SJSA1 (cell line): ENCODE data around the gene HEXIM2. TPM values are rescaled to one million over a fixed set of nuclear protein-coding genes. Genes with fewer than 3 reads are reported as not detected.
"Not testable (repeated sequence)": the region's sequence is repeated elsewhere in the genome, so short reads cannot be mapped to it uniquely, and the experiment has no call there.

Source experiments
- DNase-seq, 2 experiments: peaks; one replicate each; pipeline ENCODE4 v3.0.0-alpha.2; 2015 to 2020; ENCODE audit warnings: low spot score in 2 of 2, low read depth in 1 of 2
- H3K27ac ChIP-seq: fragments of 250-450 bp; sonication (Bioruptor Pico); 2 replicates; pipeline ENCODE4 v1.5.1; 2020; ENCODE audit warnings: mild to moderate bottlenecking, moderate library complexity
- H3K27me3 ChIP-seq: fragments of 250-450 bp; sonication (Bioruptor Pico); replicated peaks from 2 replicates; pipeline ENCODE4 v1.5.1; 2020; ENCODE audit warnings: mild to moderate bottlenecking, moderate library complexity
- H3K36me3 ChIP-seq: fragments of 250-450 bp; sonication (Bioruptor Pico); 2 replicates; pipeline ENCODE4 v1.5.1; 2020; ENCODE audit warnings: mild to moderate bottlenecking
- H3K4me1 ChIP-seq: fragments of 250-450 bp; sonication (Bioruptor Pico); replicated peaks from 2 replicates; pipeline ENCODE4 v1.6.1; 2021; ENCODE audit warnings: mild to moderate bottlenecking
- H3K4me3 ChIP-seq: fragments of 250-450 bp; sonication (Bioruptor Pico); 2 replicates; pipeline ENCODE4 v1.5.1; 2020; ENCODE audit warnings: mild to moderate bottlenecking
- H3K9me3 ChIP-seq: fragments of 250-450 bp; sonication (Bioruptor Pico); replicated peaks from 2 replicates; pipeline ENCODE4 v1.5.1; 2020; ENCODE audit warnings: mild to moderate bottlenecking
- total RNA-seq: library from RNA; depleted of rRNA; stranded (reverse); fragments of >200 nt; shearing (Covaris generic); gene quantifications from 2 replicates; pipeline ENCODE4 v1.2.3, GENCODE V29; 2014

The HEXIM2 gene
- total RNA-seq, 1 experiment from 2014 or later: 8.0 TPM

DNA sequence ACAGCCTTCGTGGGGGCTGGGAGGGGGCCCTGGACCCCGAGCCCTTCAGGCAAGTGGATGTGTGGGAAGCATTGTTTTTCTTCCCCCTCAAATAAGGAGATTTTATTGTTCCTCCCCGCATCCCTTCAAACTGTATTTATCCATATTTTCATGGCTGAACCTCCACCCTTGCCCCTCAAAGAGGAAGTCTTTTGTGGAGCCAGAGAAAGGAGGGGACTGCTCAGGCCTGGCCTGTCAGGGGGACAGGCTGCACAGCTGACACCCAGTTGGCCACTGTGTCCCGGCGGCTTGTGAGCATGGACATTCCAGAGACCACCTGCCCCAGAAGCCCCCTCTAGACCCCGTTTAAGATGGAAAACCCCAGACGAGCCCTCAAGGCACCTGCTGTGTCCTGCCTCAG lies 15.9 kb downstream of the HEXIM2 start:
- no peak overlapping the region for H3K4me3 ChIP-seq
- no peaks in the 10 kb centered on the region for H3K9me3 ChIP-seq
- H3K27ac ChIP-seq: no peak overlapping the region
- H3K36me3 ChIP-seq: no peaks in the 10 kb centered on the region; the same call in 1 of the 2 replicates
- H3K4me1 ChIP-seq: peaks cover 11% of the 10 kb centered on the region
- no peaks in the 10 kb centered on the region for H3K27me3 ChIP-seq
- no peak for DNase-seq

DNA sequence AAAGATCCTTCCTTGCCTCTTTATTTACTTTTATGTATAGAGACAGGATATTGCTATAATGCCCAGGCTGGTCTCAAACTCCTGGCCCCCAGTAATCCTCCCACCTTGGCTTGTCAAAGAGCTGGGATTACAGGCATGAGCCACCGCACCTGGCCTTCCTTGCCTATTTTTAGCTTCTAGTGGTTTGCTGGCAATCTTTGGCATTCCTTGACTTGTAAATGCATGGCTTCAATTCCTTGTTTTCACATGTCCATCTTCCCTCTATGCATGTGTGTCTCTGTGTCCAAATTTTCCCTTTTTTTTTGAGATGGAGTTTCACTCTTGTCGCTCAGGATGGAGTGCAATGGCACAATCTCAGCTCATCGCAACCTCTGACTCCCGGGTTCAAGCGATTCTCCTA lies 22.5 kb downstream of the HEXIM2 start:
- Histone ChIP-seq H3K27me3 (peaks cover 3% of the 10 kb centered on the region; the same call in 1 of the 2 replicates), H3K4me1 (no peaks in the 10 kb centered on the region), H3K36me3 (no peaks in the 10 kb centered on the region), H3K4me3 (no peak overlapping the region), H3K9me3 (no peaks in the 10 kb centered on the region), H3K27ac (no peak overlapping the region)
- DNase-seq: no peak

DNA sequence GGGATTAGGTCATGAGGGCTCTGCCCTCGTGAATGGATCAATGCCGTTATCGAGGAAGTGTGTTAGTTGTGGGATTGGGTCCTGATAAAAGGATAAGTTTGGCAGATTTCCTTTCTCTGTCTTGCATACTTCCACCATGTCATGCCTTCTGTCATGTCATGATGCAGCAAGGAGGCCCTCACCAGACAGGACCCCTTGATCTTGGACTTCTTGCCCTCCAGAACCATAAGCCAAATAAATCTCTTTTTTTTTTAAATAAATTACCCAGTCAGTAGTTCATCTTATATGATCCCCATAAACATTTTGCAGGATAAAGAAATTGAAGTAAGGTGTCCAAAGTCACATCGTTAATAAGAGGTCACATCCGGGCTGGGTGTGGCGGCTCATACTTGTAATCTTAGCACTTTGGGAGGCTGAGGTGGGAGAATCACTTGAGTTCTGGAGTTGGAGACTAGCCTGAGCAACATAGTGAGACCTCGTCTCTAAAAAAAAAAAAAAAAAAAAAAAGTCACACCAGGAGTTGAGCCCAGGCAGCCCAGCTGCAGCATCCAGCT lies 25.2 kb downstream of the HEXIM2 start:
- peaks cover 4% of the 10 kb centered on the region; the same call in 1 of the 2 replicates for H3K27me3 ChIP-seq
- no peaks in the 10 kb centered on the region for H3K9me3 ChIP-seq
- H3K4me3 ChIP-seq: no peak overlapping the region
- no peaks in the 10 kb centered on the region for H3K4me1 ChIP-seq
- no peaks in the 10 kb centered on the region for H3K36me3 ChIP-seq
- no peak overlapping the region for H3K27ac ChIP-seq
- DNase-seq: no peak

DNA sequence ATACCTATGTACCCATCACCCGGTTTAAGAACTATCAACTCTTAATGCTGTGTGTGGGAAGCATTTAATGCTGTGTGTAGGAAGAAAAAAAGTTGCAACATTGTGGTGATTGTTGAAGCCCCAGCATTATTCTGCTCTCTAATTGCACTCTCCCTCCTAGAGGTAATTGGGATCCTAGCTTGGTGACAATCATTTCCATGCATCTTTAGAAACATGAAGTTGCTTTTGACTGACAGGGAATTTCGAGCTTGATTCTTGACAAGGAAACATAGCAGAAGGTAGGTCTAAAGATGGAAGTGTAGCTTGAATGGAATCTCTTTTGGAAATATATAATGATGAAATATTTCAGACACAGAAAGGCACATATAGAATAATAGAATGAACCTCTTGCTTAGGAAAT lies 27.3 kb downstream of the HEXIM2 start:
- Histone ChIP-seq H3K9me3 (no peaks in the 10 kb centered on the region), H3K27me3 (peaks cover 4% of the 10 kb centered on the region; the same call in 1 of the 2 replicates), H3K36me3 (no peaks in the 10 kb centered on the region), H3K27ac (no peak overlapping the region), H3K4me3 (no peak overlapping the region), H3K4me1 (no peaks in the 10 kb centered on the region)
- no peak for DNase-seq

DNA sequence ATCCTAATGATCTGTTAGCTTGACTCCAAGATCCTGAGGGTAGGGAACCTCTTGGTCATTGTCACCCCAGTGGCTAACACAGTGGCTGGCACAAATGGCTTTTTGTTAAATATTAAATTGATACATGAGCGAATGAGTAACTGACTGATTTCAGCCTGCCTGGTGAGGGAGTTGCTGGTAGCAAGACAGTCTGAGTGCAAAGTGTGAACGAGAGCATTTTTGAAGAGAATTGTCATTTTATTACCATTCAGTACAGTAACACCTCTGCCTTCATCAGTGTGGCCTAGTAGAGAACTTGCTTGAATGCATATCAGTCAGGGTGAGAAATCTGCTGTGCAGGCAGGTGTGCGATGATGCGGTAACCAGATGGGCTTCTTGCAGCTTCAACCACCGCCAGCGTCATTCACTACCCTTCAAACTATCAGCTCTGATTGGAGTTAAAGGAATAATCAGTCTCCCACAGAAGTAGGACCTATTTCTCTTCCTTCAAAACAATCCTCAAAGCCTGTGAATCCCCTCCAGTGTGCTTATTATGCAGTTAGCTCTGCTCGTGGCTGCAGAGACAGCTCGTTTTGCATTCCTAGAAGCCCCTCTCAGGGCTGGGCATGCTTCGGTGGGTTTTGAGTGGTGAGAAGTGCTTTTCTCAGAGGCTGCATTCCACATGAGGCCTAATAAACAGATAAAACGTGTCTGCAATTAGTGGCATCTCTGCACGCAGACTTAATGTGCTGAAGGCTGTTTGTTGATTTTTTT lies 29.0 kb downstream of the HEXIM2 start:
- Histone ChIP-seq H3K4me1 (no peaks in the 10 kb centered on the region), H3K4me3 (no peak overlapping the region), H3K9me3 (no peaks in the 10 kb centered on the region), H3K27ac (no peak overlapping the region), H3K27me3 (peaks cover 4% of the 10 kb centered on the region; the same call in 1 of the 2 replicates), H3K36me3 (no peaks in the 10 kb centered on the region)
- DNase-seq: no peak

DNA sequence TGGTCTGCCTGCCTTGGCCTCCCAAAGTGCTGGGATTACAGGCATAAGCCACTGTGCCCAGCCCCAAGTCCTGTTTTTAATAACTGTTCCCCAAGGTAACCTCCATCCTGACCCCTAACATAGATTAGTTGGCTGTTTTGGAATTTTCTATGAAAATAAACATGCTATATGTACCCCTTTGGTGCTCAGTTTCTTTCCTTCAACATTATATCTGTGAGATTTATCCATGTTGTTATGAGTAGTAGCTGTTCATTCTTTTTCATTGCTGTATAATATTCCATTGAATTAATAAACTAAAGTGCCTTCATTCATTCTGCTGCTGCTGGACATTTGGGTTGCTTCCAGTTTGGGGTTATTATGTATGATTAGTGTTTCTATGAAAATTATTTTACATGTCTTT lies 33.7 kb downstream of the HEXIM2 start:
- Histone ChIP-seq H3K4me3 (no peak overlapping the region), H3K27ac (no peak overlapping the region), H3K27me3 (no peaks in the 10 kb centered on the region), H3K36me3 (no peaks in the 10 kb centered on the region), H3K9me3 (no peaks in the 10 kb centered on the region), H3K4me1 (peaks cover 6% of the 10 kb centered on the region)
- DNase-seq: no peak

DNA sequence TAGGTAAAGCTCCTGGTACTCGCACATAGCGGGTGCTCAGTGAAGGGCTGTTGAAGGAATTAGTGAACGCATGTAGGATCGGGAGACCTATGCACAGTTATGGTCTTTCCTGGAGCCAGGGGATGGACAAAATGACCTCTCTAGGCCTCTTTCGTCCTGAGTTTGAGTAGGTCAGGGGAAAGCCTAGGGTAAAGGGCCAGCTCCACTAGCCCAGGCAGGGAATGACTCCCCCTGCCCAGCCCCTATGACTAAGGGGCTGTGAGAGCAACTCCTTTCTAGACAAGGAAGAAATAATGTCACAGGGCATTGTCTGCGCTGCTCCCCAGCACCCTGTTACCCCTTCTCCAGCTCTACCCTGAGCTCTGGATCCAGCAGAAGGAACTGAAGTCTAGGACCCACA lies 35.4 kb downstream of the HEXIM2 start:
- Histone ChIP-seq H3K36me3 (no peaks in the 10 kb centered on the region), H3K4me1 (peaks cover 6% of the 10 kb centered on the region), H3K9me3 (no peaks in the 10 kb centered on the region), H3K27me3 (no peaks in the 10 kb centered on the region), H3K27ac (no peak overlapping the region), H3K4me3 (no peak overlapping the region)
- no peak for DNase-seq

DNA sequence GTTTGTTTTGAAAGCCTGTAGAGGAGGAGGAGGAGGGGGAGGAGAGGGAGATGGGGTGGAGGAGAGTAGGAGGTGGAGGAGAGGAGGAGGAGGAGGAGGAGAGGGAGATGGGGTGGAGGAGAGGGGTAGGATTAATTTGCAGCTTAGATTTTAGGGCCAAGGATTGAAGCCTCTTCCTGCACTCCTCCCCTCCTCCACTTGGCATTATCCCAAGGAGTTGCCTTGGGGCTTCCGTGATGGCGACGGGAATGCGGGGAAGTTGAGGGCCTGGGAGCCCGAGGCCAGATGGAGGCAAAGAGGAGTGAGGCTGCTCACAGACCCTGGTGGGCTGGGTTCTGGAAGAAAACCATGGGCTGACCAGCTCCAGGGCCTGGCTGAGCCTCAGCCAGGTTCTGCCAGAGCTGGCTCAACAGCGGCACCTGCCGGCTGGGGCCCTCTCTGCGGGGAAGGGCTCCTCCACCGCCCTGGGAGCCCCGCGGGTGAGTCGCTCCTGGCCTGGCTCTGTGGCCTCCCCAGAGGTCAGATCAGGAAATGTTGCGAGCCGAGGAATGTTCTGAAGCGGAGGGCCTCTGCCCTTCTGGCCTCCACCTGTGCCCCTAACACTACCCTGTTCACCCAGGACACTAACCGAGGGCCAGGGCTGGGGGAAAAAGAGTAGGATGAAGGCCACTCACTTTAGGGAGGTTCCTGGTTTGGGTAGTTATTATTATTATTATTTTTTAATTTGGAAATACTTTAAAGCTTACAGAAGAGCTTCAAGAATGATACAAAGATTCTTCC lies 36.1 kb downstream of the HEXIM2 start:
- Histone ChIP-seq H3K4me3 (no peak overlapping the region), H3K4me1 (peaks cover 6% of the 10 kb centered on the region), H3K27me3 (no peaks in the 10 kb centered on the region), H3K36me3 (no peaks in the 10 kb centered on the region), H3K9me3 (no peaks in the 10 kb centered on the region), H3K27ac (no peak overlapping the region)
- DNase-seq: peak; percentile 96

DNA sequence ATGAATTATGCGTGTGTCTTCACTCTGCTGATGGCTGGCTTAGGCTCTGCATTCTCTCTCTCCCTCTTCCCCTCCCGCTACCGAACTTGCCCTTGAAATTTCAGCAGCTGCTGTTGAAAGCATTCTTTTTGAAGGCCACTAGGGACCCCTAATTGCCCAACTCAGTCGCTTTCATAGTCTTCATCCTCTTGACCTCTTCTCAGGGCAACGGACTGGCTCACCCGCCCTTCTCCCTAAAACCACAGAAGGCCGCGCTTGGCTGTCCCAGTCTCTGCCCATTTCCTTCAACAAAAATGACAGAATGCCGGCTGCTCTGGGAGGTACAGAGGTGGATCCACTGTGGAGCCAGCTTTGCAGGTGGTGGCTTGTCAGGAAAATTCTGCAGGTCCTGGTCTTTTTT lies 39.0 kb downstream of the HEXIM2 start:
- no peak for DNase-seq
- Histone ChIP-seq H3K27ac (no peak overlapping the region), H3K4me1 (peaks cover 6% of the 10 kb centered on the region), H3K27me3 (peaks cover 4% of the 10 kb centered on the region), H3K36me3 (no peaks in the 10 kb centered on the region), H3K4me3 (no peak overlapping the region), H3K9me3 (no peaks in the 10 kb centered on the region)

DNA sequence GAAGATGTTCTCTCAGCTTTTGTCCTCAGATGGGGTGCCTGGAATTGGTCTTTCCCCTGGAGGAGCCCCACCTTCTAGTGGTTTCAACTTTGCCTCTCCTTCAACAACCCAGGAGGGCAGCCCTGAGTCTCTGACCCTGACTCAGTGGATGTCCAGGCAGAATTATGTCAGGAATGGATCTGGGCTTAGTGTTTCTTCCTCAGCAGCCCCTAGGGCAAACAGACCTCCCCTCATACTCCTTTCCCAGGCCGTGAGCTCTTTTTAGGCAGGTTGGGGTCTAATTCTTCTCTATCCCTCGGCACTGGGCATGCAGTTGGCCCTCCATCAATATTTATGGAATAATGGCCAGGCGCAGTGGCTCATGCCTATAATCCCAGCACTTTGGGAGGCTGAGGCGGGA lies 39.8 kb downstream of the HEXIM2 start:
- no peak for DNase-seq
- Histone ChIP-seq H3K27ac (no peak overlapping the region), H3K27me3 (peaks cover 4% of the 10 kb centered on the region), H3K9me3 (no peaks in the 10 kb centered on the region), H3K4me1 (peaks cover 6% of the 10 kb centered on the region), H3K4me3 (no peak overlapping the region), H3K36me3 (no peaks in the 10 kb centered on the region)

DNA sequence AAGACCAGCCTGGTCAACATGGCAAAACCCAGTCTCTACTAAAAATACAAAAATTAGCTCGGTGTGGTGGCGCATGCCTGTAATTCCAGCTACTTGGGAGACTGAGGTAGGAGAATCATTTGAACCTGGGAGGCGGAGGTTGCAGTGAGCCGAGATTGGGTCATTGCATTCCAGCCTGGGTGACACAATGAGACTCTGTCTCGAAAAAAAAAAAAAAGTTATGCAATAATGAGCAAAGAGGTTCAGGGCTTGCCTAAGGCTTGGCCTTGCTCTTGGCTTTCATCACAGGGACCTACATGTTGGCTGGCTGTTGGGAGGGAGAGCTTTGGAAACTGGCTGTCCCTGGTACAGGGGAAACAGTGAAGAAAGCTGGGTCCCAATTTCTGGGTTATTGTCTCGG lies 40.2 kb downstream of the HEXIM2 start:
- not testable (repeated sequence) for H3K4me1 ChIP-seq, H3K27me3 ChIP-seq, H3K27ac ChIP-seq, H3K4me3 ChIP-seq, H3K36me3 ChIP-seq, DNase-seq, H3K9me3 ChIP-seq

DNA sequence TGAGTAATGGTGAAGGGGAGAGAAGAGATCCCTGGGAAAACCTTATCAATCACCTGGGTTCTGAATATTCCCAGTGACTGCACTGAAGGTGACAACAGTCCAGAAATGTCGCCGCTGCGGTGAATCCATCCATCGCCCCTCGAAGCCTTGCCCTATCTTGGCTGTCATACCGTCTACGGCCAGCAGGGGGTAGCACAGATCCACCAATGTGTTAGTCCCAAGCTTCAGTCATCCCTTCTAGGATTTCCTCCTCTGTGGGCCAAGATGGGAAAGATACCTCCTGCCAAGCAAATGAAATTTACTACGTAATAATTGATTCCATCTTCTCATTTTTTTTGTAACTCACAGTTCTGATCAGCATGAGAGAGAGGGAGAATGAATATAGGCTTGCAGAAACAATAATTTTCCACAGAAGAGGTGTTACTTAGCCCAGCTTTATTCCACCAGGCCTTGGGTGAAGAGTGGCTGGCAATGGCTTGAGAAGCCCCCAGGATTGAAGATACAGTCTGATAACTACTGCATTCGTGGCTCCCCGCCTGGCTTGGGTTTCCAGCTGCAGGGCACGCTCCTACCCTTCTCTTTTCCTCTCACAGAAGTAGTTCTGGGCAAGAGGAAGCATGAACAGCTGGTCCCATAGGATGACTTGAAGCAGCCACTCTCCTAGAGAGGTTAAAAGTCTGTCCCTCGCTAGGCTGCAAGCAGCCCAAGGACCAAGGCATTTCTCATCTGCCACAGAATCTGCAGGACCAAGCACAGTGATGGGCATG lies 57.4 kb downstream of the HEXIM2 start:
- H3K36me3 ChIP-seq: no peaks in the 10 kb centered on the region
- H3K4me3 ChIP-seq: no peak overlapping the region
- H3K27ac ChIP-seq: no peak overlapping the region
- peak; percentile 68 to 87 for DNase-seq
- no peaks in the 10 kb centered on the region for H3K9me3 ChIP-seq
- H3K4me1 ChIP-seq: peaks cover 12% of the 10 kb centered on the region
- H3K27me3 ChIP-seq: peaks cover 38% of the 10 kb centered on the region
